ENCODE measurements around the gene FRAS1. TPM values are rescaled to one million over a fixed set of nuclear protein-coding genes. Genes with fewer than 3 reads are reported as not detected.

Gene FRAS1
- total RNA-seq, 1 experiment from 2014 or later, result 3.4 TPM

GRCh38 chr4:78079726-78080430, 22.8 kb downstream of the FRAS1 start:
- CTCF ChIA-PET, result no interaction called here

GRCh38 chr4:78081541-78081940, 24.4 kb downstream of the FRAS1 start:
- Histone ChIP-seq H3K27ac (ENCODE audit: low read length) (no peak overlapping the region), H3K9me2 (replicated peaks; ENCODE audit: low read length) (no peaks in the 10 kb centered on the region), H3K9me3 (ENCODE audit: low read length) (no peaks in the 10 kb centered on the region), H3K9ac (ENCODE audit: low read length) (no peak overlapping the region), H2AFZ (ENCODE audit: low read length) (no peak overlapping the region), H3K4me3 (ENCODE audit: low read length) (no peak overlapping the region), H3K27me3 (ENCODE audit: low read length) (no peaks in the 10 kb centered on the region), H3K36me3 (ENCODE audit: low read depth, low read length) (no peaks in the 10 kb centered on the region), H3K4me1 (ENCODE audit: insufficient read depth, low read length) (no peaks in the 10 kb centered on the region), H3K4me2 (ENCODE audit: low read length) (no peak overlapping the region), H3F3A (ENCODE audit: low read length, unreplicated experiment) (no peaks in the 10 kb centered on the region), H4K20me1 (ENCODE audit: low read length) (no peaks in the 10 kb centered on the region), H3K79me2 (ENCODE audit: low read length) (no peaks in the 10 kb centered on the region)
- BruUV-seq (replicated peaks), result no TSS peak
- ChIA-PET POLR2A (ENCODE audit: unreplicated experiment) (no interaction called here), CTCF (no interaction called here)
- intact Hi-C loops (cut with micrococcal nuclease), result no loop called here
- no peak for TF ChIP-seq EZH2phosphoT487 (IDR thresholded peaks at IDR 0.05; ENCODE audit: borderline replicate concordance, low read length)
- no peak for TF ChIP-seq EZH2 (IDR thresholded peaks at IDR 0.05; ENCODE audit: low read length, unreplicated experiment)
- TF ChIP-seq, protein P1, sequence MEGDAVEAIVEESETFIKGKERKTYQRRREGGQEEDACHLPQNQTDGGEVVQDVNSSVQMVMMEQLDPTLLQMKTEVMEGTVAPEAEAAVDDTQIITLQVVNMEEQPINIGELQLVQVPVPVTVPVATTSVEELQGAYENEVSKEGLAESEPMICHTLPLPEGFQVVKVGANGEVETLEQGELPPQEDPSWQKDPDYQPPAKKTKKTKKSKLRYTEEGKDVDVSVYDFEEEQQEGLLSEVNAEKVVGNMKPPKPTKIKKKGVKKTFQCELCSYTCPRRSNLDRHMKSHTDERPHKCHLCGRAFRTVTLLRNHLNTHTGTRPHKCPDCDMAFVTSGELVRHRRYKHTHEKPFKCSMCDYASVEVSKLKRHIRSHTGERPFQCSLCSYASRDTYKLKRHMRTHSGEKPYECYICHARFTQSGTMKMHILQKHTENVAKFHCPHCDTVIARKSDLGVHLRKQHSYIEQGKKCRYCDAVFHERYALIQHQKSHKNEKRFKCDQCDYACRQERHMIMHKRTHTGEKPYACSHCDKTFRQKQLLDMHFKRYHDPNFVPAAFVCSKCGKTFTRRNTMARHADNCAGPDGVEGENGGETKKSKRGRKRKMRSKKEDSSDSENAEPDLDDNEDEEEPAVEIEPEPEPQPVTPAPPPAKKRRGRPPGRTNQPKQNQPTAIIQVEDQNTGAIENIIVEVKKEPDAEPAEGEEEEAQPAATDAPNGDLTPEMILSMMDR (conservative IDR thresholded peaks at IDR 0.05; ENCODE audit: low read depth, low read length), result no peak
- no peak for ATAC-seq
- no peak for DNase-seq

More at GRCh38 chr4:78079726-78080430, 22.8 kb downstream of the FRAS1 start:
- Histone ChIP-seq H3K27me3 (ENCODE audit: low read length) (no peaks in the 10 kb centered on the region), H3K4me1 (ENCODE audit: insufficient read depth, low read length) (no peaks in the 10 kb centered on the region), H3K4me3 (ENCODE audit: low read length) (no peak overlapping the region), H3K9me2 (replicated peaks; ENCODE audit: low read length) (no peaks in the 10 kb centered on the region), H3F3A (ENCODE audit: low read length, unreplicated experiment) (no peaks in the 10 kb centered on the region), H3K9me3 (ENCODE audit: low read length) (no peaks in the 10 kb centered on the region), H3K36me3 (ENCODE audit: low read depth, low read length) (no peaks in the 10 kb centered on the region), H3K79me2 (ENCODE audit: low read length) (no peaks in the 10 kb centered on the region), H3K9ac (ENCODE audit: low read length) (no peak overlapping the region), H2AFZ (ENCODE audit: low read length) (no peak overlapping the region), H3K4me2 (ENCODE audit: low read length) (no peak overlapping the region), H4K20me1 (ENCODE audit: low read length) (no peaks in the 10 kb centered on the region), H3K27ac (ENCODE audit: low read length) (no peak overlapping the region)
- intact Hi-C loops (cut with micrococcal nuclease), result no loop called here
- POLR2A ChIA-PET (ENCODE audit: unreplicated experiment), result no interaction called here
- DNase-seq (no peak), ATAC-seq (no peak)
- no TSS peak for BruUV-seq (replicated peaks)
- TF ChIP-seq, protein P1 (conservative IDR thresholded peaks at IDR 0.05; ENCODE audit: low read depth, low read length), result no peak
- no peak for TF ChIP-seq EZH2 (IDR thresholded peaks at IDR 0.05; ENCODE audit: low read length, unreplicated experiment)
- no peak for TF ChIP-seq EZH2phosphoT487 (IDR thresholded peaks at IDR 0.05; ENCODE audit: borderline replicate concordance, low read length)

DNA sequence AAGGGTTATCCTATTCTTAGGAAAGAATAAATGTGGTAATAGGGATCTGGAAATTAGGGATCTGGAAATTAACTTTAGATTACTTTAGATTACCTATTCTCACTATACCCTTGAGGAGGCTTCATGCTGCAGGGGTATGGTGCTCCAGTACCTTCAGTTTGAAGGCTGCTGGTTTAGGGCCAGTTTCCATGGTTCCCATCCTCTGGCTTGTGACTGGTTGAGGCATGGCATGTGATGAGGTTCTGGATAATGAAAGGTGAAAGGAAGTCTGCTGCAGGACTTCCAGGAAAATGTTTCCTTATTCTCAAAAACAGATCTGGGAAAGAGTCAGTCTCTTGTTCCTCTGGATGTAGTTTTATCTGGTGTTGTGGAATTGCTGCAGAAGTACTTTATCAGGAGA, 25.9 kb downstream of the FRAS1 start:
- intact Hi-C loops (cut with micrococcal nuclease), result no loop called here
- CTCF ChIA-PET, result no interaction called here
- Histone ChIP-seq H3K9me2 (replicated peaks; ENCODE audit: low read length) (no peaks in the 10 kb centered on the region), H3K79me2 (ENCODE audit: low read length) (no peaks in the 10 kb centered on the region), H4K20me1 (ENCODE audit: low read length) (no peaks in the 10 kb centered on the region), H3K36me3 (ENCODE audit: low read depth, low read length) (no peaks in the 10 kb centered on the region), H3K9me3 (ENCODE audit: low read length) (no peaks in the 10 kb centered on the region), H3K4me2 (ENCODE audit: low read length) (no peak overlapping the region), H3K27ac (ENCODE audit: low read length) (no peak overlapping the region), H3K27me3 (ENCODE audit: low read length) (no peaks in the 10 kb centered on the region), H2AFZ (ENCODE audit: low read length) (no peak overlapping the region), H3K9ac (ENCODE audit: low read length) (no peak overlapping the region), H3K4me3 (ENCODE audit: low read length) (no peak overlapping the region), H3K4me1 (ENCODE audit: insufficient read depth, low read length) (no peaks in the 10 kb centered on the region), H3F3A (ENCODE audit: low read length, unreplicated experiment) (no peaks in the 10 kb centered on the region)
- POLR2A ChIA-PET (ENCODE audit: unreplicated experiment), result no interaction called here
- DNase-seq, result no peak
- TF ChIP-seq, protein P1 (conservative IDR thresholded peaks at IDR 0.05; ENCODE audit: low read depth, low read length), result no peak
- no peak for TF ChIP-seq EZH2 (IDR thresholded peaks at IDR 0.05; ENCODE audit: low read length, unreplicated experiment)
- TF ChIP-seq EZH2phosphoT487 (IDR thresholded peaks at IDR 0.05; ENCODE audit: borderline replicate concordance, low read length), result no peak
- no peak for ATAC-seq
- BruUV-seq (replicated peaks), result no TSS peak

All from PC-3 (cell line).